Stimulated activated CD8-positive, alpha-beta memory T cell treated with anti-CD3 and anti-CD28 coated beads, Interleukin-15, amount 100 ng/mL, for 48 hours (primary cell): ENCODE measurements around the gene CHRM1.
"Not testable (repeated sequence)": the region's sequence is repeated elsewhere in the genome, so short reads cannot be mapped to it uniquely, and the experiment has no call there.

Experiments used
- DNase-seq, 2 donors: peaks; one replicate each; pipeline ENCODE4 v3.0.0-alpha.2; 2020; ENCODE audit warnings: low read depth in 2 of 2

Gene CHRM1

GRCh38 chr11:62875698-62876478 lies 45.3 kb downstream of the CHRM1 start:
- no peak for DNase-seq

GRCh38 chr11:62874851-62875250 lies 46.3 kb downstream of the CHRM1 start:
- no peak for DNase-seq

- DNase-seq = no peak
These were observed 55.5 kb downstream of the CHRM1 start for GRCh38 chr11:62865635-62866034.

- DNase-seq = no peak
These were observed 57.4 kb downstream of the CHRM1 start for GRCh38 chr11:62863687-62864335.

GRCh38 chr11:62861564-62862192 lies 59.5 kb downstream of the CHRM1 start:
- not testable (repeated sequence) for DNase-seq

GRCh38 chr11:62860835-62861563 lies 60.2 kb downstream of the CHRM1 start:
- no peak for DNase-seq

GRCh38 chr11:62859281-62859703 lies 61.9 kb downstream of the CHRM1 start:
- DNase-seq = not testable (repeated sequence)
